ENCODE data around the gene OSGIN1. TPM values are rescaled to one million over a fixed set of nuclear protein-coding genes. Genes with fewer than 3 reads are reported as not detected.

The OSGIN1 gene
- total RNA-seq, 2 donors from 2014 or later: 14.5 to 14.7 TPM

DNA sequence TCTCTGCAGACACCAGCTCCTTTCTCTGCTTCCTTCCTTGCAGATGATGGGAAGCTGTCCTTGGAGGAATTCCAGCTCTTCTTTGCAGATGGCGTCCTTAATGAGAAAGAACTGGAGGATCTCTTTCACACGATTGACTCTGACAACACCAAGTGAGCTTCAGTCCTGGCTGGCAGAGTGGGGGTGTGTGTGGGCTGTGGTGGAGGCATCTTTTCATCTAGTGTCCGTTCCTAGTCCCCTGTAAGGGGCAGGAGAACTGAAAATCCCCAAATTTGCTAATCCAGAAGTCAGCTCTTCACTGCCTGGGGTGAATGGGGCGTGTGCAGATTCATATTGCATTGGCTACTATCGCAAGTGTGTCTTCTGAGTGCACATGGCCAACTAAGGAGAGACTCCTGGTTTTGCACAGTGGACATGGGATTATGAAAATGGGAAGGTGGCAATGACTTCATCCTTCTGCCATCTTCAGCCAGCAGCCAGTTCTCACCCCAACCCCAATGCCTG lies 25.4 kb downstream of the OSGIN1 start:
- intact Hi-C loops (cut with DNase I, micrococcal nuclease): loop anchor here in 1 of 2 donors (10.0 kb wide), 1 partner anchor 76 kb away; no protein-coding TSS in a partner anchor
- ATAC-seq (no peak), DNase-seq (no peak)

DNA sequence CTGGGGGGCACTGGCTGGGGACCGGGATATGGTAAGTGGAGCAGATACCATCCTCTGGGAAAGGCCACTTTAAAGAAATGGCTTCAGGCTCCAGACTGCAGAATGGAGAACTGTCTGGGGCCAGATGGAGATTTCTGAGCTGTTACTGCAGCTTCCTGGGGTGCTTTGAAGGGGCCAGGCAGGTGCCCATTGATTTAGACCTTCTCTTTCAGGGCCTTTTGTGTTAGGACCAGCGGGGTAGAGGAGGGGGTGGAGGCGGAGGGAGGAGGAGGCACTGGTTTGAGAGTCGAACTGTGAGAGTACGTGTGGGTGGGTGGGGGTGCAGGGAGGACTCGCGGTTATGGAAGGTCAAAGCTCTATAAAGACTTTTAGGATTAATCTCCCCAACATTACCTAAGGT lies 26.4 kb downstream of the OSGIN1 start:
- intact Hi-C loops (cut with DNase I, micrococcal nuclease): loop anchor here in 1 of 2 donors (10.0 kb wide), 1 partner anchor 75 kb away; no protein-coding TSS in a partner anchor
- ATAC-seq: no peak
- DNase-seq: no peak

DNA sequence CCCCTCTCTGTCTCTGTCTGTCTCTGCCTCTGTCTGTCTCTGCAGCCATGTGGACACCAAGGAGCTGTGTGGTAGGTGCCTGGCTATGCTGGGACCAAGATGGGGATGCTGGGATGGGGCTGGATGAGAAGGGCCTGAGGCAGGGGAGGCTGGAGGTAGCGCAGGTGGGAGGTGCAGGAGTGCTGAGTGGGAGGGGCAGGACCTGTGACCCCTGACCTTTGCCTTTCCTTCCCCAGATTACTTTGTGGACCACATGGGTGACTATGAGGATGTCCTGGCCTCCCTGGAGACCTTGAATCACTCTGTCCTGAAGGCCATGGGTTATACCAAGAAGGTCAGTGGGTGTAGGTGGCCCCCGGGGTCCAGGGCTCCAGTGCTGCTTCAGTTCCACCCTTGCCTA lies 27.8 kb downstream of the OSGIN1 start:
- ATAC-seq (no peak), DNase-seq (no peak)
- intact Hi-C loops (cut with DNase I, micrococcal nuclease): no loop called here

GRCh38 chr16:83981799-83982198 lies 28.8 kb downstream of the OSGIN1 start:
- no peak for DNase-seq
- intact Hi-C loops (cut with DNase I, micrococcal nuclease): no loop called here
- no peak for ATAC-seq

GRCh38 chr16:83983491-83983890 lies 30.5 kb downstream of the OSGIN1 start:
- no peak for DNase-seq
- no peak for ATAC-seq
- intact Hi-C loops (cut with DNase I, micrococcal nuclease): no loop called here

GRCh38 chr16:83989300-83989699 lies 36.3 kb downstream of the OSGIN1 start:
- no peak for ATAC-seq

DNA sequence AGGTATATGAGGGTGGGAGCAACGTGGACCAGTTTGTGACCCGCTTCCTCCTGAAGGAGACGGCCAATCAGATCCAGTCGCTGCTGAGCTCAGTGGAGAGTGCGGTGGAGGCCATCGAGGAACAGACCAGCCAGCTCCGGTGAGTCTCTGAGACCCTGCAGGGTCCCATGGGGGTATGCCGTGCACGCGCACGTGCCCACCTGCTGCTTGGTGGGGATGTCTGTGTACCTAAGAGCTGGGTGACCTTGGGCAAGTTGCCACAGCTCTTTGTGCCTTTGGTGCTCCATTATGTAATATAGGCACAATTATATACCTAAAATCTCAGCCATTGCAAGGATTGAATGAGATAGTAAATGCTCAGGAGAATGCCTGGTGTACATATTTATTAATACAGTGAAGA lies 37.5 kb downstream of the OSGIN1 start:
- no peak for DNase-seq
- ATAC-seq: no peak
- intact Hi-C loops (cut with DNase I, micrococcal nuclease): no loop called here

More at GRCh38 chr16:83989300-83989699, 36.3 kb downstream of the OSGIN1 start:
- intact Hi-C loops (cut with DNase I, micrococcal nuclease): no loop called here
- no peak for DNase-seq

GRCh38 chr16:83992624-83993023 lies 39.6 kb downstream of the OSGIN1 start:
- ATAC-seq: no peak
- DNase-seq: no peak
- intact Hi-C loops (cut with DNase I, micrococcal nuclease): no loop called here

DNA sequence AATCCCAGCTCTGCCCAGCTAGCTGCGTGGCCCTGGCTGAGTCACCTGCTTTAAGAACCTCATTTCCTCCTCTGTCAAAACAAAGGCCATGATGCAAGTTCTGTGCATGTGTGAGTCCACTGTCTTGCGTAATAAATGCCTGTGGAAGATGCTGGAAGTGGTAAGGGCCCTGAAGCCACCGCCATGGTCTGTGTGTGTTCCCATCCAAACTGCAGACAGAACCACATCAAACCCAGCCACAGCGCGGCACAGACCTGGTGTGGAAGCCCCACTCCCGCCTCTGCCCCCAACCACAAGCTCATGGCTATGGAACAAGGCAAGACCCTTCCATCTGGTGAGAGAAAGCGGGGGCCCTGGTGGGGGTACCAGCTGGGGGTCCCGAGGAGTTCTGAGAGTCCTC lies 41.0 kb downstream of the OSGIN1 start:
- no peak for ATAC-seq
- intact Hi-C loops (cut with DNase I, micrococcal nuclease): no loop called here
- no peak for DNase-seq

DNA sequence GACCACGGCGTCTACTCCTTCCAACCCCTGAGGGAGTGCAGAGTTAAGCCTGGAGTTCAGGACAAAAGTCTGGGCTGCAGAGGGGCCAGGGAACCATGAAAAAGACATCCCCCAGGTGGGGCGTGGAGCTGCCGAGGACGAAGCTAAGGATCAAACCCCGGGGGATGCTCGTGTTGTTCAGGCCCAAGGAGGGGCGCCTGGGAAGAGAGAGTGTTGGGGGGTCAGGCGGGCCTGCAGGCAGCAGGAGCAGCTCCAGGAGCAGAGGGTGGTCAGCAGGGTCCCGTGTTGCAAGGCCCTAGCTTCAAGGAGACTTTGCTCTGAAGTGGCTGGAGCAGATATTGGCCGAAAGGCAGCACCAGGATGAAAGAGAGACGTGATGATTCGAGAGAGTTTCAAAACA lies 41.7 kb downstream of the OSGIN1 start:
- ATAC-seq: no peak
- no peak for DNase-seq
- intact Hi-C loops (cut with DNase I, micrococcal nuclease): no loop called here

DNA sequence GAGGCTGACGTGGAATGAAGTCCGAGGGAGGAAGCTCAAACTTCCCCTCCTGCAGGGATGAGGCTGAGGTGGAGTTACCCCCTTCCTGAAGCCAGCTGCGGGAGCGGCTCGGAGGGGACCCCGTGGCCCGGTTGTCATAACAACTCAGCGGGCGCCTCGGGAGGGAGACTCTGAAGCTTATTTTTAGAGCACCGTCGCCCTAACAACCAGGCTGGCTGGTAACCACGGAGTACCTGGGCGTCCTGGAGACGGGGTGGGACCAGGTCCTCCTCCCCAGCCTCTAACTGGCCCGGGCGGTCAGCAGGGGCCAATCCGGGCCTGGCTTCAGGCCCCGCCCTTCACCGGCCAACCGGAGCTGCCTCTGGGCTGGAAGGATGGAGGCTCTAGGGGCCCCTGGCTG lies 42.7 kb downstream of the OSGIN1 start:
- peak; percentile 90 for ATAC-seq
- peak in 1 of 2 donors; percentile 36 for DNase-seq

GRCh38 chr16:83996481-83997252 lies 43.6 kb downstream of the OSGIN1 start:
- DNase-seq (no peak), ATAC-seq (no peak)
- intact Hi-C loops (cut with DNase I, micrococcal nuclease): no loop called here

More for the DNA sequence above, 42.7 kb downstream of the OSGIN1 start:
- intact Hi-C loops (cut with DNase I, micrococcal nuclease): no loop called here

- ATAC-seq (no peak), DNase-seq (no peak)
- intact Hi-C loops (cut with DNase I, micrococcal nuclease): no loop called here
Measured at GRCh38 chr16:83998091-83998490, 45.1 kb downstream of the OSGIN1 start.

DNA sequence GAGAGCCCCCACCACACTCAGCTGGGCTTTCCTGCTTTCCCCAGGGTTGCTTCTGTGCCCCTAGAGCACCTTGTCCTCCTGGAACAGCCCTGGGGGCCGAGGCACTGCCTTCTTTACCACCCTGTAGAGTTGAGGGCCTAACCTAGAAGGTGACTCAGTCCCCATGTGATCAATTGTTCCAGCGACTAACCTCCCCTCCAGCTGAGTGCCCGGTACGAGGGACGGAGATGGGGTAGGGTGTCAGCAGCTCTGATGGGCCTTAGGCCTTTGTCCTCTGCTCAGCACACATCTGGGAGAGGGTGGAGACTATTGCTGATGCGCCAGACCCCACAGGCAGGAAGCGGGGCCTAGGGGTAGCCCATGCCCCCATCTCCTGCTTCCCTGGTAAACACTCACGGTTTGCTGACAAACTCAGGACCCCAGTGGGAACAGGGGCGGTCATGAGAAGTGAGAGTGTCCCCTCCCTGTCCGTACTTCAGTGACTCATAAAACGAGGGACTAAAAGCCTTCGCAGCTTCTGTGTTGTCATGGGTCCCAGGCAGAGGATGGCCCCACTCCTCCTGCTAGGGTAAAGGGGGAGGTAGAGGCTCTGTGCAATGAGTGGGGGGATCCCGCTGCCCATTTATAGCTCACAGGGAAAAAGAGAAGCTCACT lies 48.1 kb downstream of the OSGIN1 start:
- intact Hi-C loops (cut with DNase I, micrococcal nuclease): no loop called here
- DNase-seq (no peak), ATAC-seq (no peak)

DNA sequence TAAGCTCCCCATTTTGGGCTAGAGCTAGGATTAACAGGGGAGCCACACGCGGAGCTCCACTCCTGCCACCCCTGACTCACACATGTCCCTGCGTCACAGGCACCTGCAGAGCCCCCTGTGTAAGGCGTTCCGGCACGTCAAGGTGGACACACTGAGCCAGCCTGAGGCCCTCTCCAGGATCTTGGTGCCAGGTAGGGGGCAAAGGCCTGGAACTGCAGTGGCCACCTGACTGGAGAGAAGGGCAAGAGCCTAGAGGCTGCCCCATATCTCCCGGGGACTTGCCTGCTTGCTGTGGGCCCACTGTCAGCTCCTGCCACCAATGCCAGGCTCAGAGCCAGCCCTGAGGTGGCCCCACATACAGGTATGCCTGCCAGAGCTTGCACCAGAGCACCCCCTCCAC lies 48.7 kb downstream of the OSGIN1 start:
- intact Hi-C loops (cut with DNase I, micrococcal nuclease): no loop called here
- DNase-seq (no peak), ATAC-seq (no peak)

DNA sequence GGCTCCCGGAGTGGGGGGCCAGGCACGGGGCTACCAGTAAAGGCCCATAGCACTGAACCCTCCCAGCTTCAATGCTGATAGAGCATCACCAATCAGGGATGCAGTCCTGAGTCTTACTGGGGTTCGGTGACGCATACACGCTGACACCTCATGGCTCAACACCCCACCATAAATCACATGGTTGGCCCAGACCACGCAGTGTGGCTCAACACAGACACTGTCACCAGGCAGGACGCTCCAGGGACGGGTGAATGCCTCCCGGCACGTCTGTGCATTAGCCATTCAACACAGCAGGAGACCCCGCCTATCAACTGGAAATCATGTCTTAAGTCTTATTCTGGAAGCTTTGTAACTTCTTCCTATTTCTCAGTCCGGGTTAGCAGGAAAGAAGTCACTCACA lies 50.0 kb downstream of the OSGIN1 start:
- intact Hi-C loops (cut with DNase I, micrococcal nuclease): no loop called here
- no peak for ATAC-seq
- no peak for DNase-seq

DNA sequence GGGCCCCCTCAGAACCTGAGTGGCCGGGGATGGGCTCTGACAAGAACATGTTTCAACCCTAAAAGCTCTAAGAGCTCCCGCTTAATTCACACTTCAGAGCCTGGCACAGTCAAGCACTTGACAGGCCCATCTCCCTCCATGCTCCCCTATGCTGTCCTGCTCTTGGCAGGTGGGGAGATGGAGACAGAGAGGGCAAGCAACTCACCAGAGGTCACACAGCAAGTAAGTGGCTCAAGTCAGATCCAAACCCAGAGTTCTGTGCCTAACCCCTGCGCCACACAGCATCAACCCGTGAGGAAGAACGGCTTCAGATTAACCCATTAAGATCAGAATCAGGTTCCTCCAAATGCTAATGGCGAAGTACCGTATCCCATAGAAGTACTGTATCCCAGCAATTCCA lies 51.4 kb downstream of the OSGIN1 start:
- no peak for DNase-seq
- no peak for ATAC-seq
- intact Hi-C loops (cut with DNase I, micrococcal nuclease): no loop called here

DNA sequence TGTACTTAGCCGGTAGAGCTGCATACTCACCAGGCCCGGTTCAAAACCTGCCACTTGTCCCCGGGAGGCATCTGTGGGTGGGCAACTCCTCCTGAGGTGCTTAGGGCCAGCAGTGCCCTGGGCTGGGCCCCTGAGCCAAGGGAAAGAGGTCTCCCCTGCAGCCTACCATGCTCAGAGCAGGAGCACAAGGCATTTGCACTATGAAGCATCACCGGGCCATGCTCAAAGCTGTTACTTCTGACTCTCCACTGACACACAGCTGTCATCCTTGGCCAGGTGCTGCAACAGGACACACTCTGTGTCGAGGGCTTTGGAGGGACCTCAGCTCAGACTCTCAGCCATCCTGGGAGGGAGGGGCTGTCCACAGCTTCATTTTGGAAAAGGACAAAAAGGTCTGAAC lies 52.4 kb downstream of the OSGIN1 start:
- intact Hi-C loops (cut with DNase I, micrococcal nuclease): no loop called here
- no peak for ATAC-seq

GRCh38 chr16:84007520-84007919 lies 54.5 kb downstream of the OSGIN1 start:
- intact Hi-C loops (cut with DNase I, micrococcal nuclease): no loop called here
- ATAC-seq (no peak), DNase-seq (no peak)

More for the DNA sequence above, 52.4 kb downstream of the OSGIN1 start:
- DNase-seq: no peak

DNA sequence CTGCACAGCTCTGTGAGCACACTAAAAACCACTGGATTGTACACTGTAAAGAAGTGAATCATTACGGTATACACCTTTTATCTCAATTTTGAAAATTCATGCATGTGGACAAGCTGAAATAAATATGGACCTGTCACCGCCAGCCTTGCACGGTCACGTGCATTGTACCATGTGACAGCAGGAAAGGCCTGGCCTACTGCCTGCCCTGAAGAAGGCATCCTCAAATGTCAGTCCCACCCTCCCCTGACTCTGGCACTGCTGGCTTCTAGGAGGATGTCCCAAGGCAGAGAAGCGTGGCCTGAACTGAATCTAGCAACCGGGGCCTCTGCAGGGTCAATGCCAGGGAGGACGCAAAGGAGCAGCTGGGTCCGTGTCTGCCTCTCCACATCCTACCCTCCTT lies 54.9 kb downstream of the OSGIN1 start:
- no peak for ATAC-seq
- intact Hi-C loops (cut with DNase I, micrococcal nuclease): no loop called here

More for the DNA sequence above, 54.9 kb downstream of the OSGIN1 start:
- no peak for DNase-seq

All from left colon (tissue), 2 donors.